ENCODE results near the gene RAN.
A peak's percentile ranks its signal among the peaks of the same experiment; 100 is the strongest.

The RAN gene

GRCh38 chr12:130830246-130830551, 41.7 kb upstream of the RAN start:
- Histone ChIP-seq H3K4me3 (no peak overlapping the region), H3K27ac (no peak overlapping the region)
- DNase-seq (ENCODE audit: low spot score) = no peak
- TF ChIP-seq CTCF (IDR thresholded peaks at IDR 0.05) = no peak

- DNase-seq (ENCODE audit: low spot score) = no peak
- no peak overlapping the region for H3K27ac ChIP-seq
- TF ChIP-seq CTCF (IDR thresholded peaks at IDR 0.05) = no peak
- no peak overlapping the region for H3K4me3 ChIP-seq
Measured at GRCh38 chr12:130831246-130831645, 40.6 kb upstream of the RAN start.

- no peak overlapping the region for H3K4me3 ChIP-seq
- TF ChIP-seq CTCF (IDR thresholded peaks at IDR 0.05) = no peak
Measured at GRCh38 chr12:130831876-130832405, 39.9 kb upstream of the RAN start.

GRCh38 chr12:130832561-130833209, 39.2 kb upstream of the RAN start:
- H3K4me3 ChIP-seq = no peak overlapping the region

More at GRCh38 chr12:130831876-130832405, 39.9 kb upstream of the RAN start:
- H3K27ac ChIP-seq = no peak overlapping the region
- peak; percentile 53 for DNase-seq (ENCODE audit: low spot score)

GRCh38 chr12:130835011-130835410, 36.9 kb upstream of the RAN start:
- Histone ChIP-seq H3K4me3 (no peak overlapping the region), H3K27ac (no peak overlapping the region)
- no peak for TF ChIP-seq CTCF (IDR thresholded peaks at IDR 0.05)
- peak; percentile 50 for DNase-seq (ENCODE audit: low spot score)

More at GRCh38 chr12:130832561-130833209, 39.2 kb upstream of the RAN start:
- peak; percentile 76 for DNase-seq (ENCODE audit: low spot score)
- no peak for TF ChIP-seq CTCF (IDR thresholded peaks at IDR 0.05)
- no peak overlapping the region for H3K27ac ChIP-seq

GRCh38 chr12:130835436-130835835, 36.4 kb upstream of the RAN start:
- no peak overlapping the region for H3K27ac ChIP-seq
- no peak overlapping the region for H3K4me3 ChIP-seq
- DNase-seq (ENCODE audit: low spot score) = no peak
- TF ChIP-seq CTCF (IDR thresholded peaks at IDR 0.05) = no peak

GRCh38 chr12:130838284-130838950, 33.4 kb upstream of the RAN start:
- H3K27ac ChIP-seq = peak overlapping the region; percentile 78 to 90
- no peak for TF ChIP-seq CTCF (IDR thresholded peaks at IDR 0.05)
- H3K4me3 ChIP-seq = peak overlapping the region; percentile 99
- DNase-seq (ENCODE audit: low spot score) = no peak
